ENCODE measurements around the gene MMAB. TPM values are rescaled to one million over a fixed set of nuclear protein-coding genes. Genes with fewer than 3 reads are reported as not detected.

The MMAB gene
- total and polyA plus RNA-seq, 2 donors (not counting 3 experiments of a cell fraction or from before 2014, with no cell fraction given), result 39.1 to 46.0 TPM

DNA sequence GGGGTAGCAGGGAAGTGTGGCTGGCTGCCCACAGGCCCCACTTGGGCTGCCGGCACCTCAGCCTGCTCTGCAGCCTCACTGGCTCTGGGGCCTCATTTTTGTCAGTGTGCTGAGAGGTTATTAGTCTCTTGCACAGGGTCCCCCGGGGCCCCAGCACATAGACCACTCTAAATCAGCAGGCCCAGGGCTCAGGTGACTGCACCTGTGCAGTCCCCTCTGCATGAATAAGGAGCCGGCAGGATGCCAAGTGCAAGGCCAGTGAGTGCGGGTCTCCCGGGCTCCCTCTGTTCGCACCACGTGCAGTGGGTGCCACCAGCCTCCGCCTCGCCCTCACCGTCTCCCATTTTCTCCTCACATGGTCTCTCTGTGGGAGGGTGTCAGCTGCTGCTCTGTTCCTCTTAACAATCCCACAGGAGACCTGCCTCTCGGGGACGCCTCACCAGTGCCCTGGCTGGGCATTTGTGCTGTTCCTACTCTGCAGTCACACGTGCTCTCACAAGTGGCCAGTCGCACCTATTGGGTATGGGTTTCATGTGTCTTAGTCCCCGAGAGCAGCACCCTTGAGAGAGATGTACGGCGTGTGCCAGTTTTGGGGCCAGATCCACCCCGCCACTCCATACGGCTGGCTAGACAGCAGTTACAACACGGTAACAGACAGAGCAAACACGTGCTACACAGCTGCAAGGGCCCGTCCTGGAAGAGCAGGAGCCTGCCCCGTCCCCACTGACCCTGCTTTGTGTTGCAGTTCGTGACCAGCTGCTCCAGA lies 40.4 kb downstream of the MMAB start:
- intact Hi-C loops (cut with micrococcal nuclease) (no loop called here), dilution Hi-C loops (cut with MboI; ENCODE audit: extremely low pct_ligation_motif_present, low sequenced_read_pairs) (no loop called here)
- no peaks in the 10 kb centered on the region for H3K27me3 ChIP-seq (ENCODE audit: control insufficient read depth in 2 of 2, insufficient read depth in 2 of 2, low read length in 2 of 2)
- POLR2A ChIA-PET, result no interaction called here
- no peak overlapping the region for H3K27ac ChIP-seq (ENCODE audit: insufficient read depth, low read depth, low read length)
- H3K9me1 ChIP-seq (replicated peaks; ENCODE audit: control insufficient read depth, extremely low read depth, insufficient read depth, low read length), result no peaks in the 10 kb centered on the region
- no peak overlapping the region for H3K9ac ChIP-seq (replicated peaks; ENCODE audit: extremely low read depth, insufficient read depth, low read length)
- H3K4me2 ChIP-seq (ENCODE audit: insufficient read depth, low read length), result no peak overlapping the region
- CTCF ChIA-PET, result no interaction called here
- TF ChIP-seq POLR2AphosphoS5 (IDR thresholded peaks at IDR 0.05; ENCODE audit: insufficient read depth, low read depth, low read length) (no peak), MYC (IDR thresholded peaks at IDR 0.05; ENCODE audit: low read depth, low read length) (no peak), FOS (IDR thresholded peaks at IDR 0.05; ENCODE audit: borderline replicate concordance, insufficient read depth, low read length) (no peak), EZH2 (IDR thresholded peaks at IDR 0.05; ENCODE audit: borderline replicate concordance, low read depth, low read length, severe bottlenecking) (no peak), JUN (IDR thresholded peaks at IDR 0.05; ENCODE audit: borderline replicate concordance, insufficient read depth, insufficient read length, low read depth) (no peak), GATA2 (IDR thresholded peaks at IDR 0.05; ENCODE audit: insufficient read depth, insufficient read length, low read depth, low read length) (no peak)
- TF ChIP-seq, protein P1, sequence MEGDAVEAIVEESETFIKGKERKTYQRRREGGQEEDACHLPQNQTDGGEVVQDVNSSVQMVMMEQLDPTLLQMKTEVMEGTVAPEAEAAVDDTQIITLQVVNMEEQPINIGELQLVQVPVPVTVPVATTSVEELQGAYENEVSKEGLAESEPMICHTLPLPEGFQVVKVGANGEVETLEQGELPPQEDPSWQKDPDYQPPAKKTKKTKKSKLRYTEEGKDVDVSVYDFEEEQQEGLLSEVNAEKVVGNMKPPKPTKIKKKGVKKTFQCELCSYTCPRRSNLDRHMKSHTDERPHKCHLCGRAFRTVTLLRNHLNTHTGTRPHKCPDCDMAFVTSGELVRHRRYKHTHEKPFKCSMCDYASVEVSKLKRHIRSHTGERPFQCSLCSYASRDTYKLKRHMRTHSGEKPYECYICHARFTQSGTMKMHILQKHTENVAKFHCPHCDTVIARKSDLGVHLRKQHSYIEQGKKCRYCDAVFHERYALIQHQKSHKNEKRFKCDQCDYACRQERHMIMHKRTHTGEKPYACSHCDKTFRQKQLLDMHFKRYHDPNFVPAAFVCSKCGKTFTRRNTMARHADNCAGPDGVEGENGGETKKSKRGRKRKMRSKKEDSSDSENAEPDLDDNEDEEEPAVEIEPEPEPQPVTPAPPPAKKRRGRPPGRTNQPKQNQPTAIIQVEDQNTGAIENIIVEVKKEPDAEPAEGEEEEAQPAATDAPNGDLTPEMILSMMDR (IDR thresholded peaks at IDR 0.05; ENCODE audit: extremely low read depth in 1 of 2, insufficient read depth in 1 of 2, low read depth in 1 of 2, low read length in 2 of 2), result no peak
- no TSS peak for BruUV-seq (replicated peaks)
- H3K4me1 ChIP-seq (ENCODE audit: control insufficient read depth, extremely low read depth, insufficient read depth, low read length), result no peaks in the 10 kb centered on the region
- FAIRE-seq (no peak), DNase-seq (ENCODE audit: low read depth, low spot score) (no peak)
- no peak overlapping the region for H3K4me3 ChIP-seq (replicated peaks in 1 of 3; ENCODE audit: insufficient read depth in 1 of 3, low read depth in 1 of 3, low read length in 3 of 3)
- no peaks in the 10 kb centered on the region for H4K20me1 ChIP-seq (replicated peaks; ENCODE audit: control insufficient read depth, extremely low read depth, insufficient read depth, low read length)
- no peak overlapping the region for H2AFZ ChIP-seq (ENCODE audit: low read depth, low read length)
- no peaks in the 10 kb centered on the region for H3K79me2 ChIP-seq (ENCODE audit: control insufficient read depth, insufficient read depth, low read length)
- peaks cover 0 to 20% of the 10 kb centered on the region in 2 experiments for H3K36me3 ChIP-seq (ENCODE audit: control insufficient read depth in 2 of 2, extremely low read depth in 1 of 2, insufficient read depth in 2 of 2, low read length in 2 of 2)
- H3K9me3 ChIP-seq (replicated peaks; ENCODE audit: control insufficient read depth, insufficient read depth, low read length), result no peaks in the 10 kb centered on the region

Data from endothelial cell of umbilical vein (primary cell).